DMS114 treated with DMSO at 0.1 percent for 48 hours (cell line): ENCODE data around the gene ADAMTS2.

Experiments
- DNase-seq: peaks from one replicate; lab custom pipeline; 2025; ENCODE audit not compliant: unreplicated experiment; lab: John Stamatoyannopoulos, UW

The ADAMTS2 gene

DNA sequence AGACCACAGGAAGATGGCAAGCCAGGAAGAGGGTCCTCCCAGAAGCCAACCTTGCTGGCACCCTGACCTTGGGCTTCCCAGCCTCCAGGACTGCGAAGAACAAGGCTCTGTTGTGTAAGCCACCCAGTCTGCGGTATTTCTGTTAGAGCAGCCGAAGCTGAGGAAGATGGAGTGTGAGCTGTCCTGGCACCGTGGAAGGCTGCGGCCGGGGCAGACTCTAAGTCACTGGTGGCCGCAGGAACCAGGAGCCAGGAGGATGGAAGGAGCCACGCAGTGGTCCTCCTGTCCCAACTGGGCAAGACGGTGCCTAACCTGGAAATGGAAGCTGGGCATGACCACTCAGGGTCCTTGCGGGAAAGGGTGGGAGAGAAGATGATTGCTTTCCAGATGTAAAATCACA is 196.0 kb downstream of the ADAMTS2 start:
- DNase-seq: no peak

GRCh38 chr5:179148703-179149170 is 196.5 kb downstream of the ADAMTS2 start:
- DNase-seq: no peak

- no peak for DNase-seq
These were observed 197.1 kb downstream of the ADAMTS2 start for GRCh38 chr5:179147991-179148702.

GRCh38 chr5:179146277-179146676 is 199.0 kb downstream of the ADAMTS2 start:
- DNase-seq: no peak

DNA sequence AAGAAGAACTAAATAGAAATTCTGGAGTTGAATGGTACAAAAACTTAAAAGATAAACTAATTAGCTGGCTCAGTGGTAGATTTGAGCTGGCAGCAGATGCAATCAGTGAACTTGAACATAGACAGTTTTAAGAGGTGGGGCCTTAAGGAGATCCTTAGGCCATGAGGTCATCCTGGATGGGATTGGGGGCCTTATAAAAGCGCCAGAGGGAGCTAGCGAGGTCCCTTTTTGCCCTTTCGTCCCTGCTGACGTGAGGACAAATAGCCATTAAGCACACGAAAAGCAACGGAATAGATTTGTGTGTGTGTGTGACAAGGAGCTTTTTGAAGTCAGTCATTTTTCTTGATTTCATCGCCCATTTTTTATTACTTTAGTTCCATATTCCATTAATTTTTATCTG is 201.8 kb downstream of the ADAMTS2 start:
- no peak for DNase-seq

DNA sequence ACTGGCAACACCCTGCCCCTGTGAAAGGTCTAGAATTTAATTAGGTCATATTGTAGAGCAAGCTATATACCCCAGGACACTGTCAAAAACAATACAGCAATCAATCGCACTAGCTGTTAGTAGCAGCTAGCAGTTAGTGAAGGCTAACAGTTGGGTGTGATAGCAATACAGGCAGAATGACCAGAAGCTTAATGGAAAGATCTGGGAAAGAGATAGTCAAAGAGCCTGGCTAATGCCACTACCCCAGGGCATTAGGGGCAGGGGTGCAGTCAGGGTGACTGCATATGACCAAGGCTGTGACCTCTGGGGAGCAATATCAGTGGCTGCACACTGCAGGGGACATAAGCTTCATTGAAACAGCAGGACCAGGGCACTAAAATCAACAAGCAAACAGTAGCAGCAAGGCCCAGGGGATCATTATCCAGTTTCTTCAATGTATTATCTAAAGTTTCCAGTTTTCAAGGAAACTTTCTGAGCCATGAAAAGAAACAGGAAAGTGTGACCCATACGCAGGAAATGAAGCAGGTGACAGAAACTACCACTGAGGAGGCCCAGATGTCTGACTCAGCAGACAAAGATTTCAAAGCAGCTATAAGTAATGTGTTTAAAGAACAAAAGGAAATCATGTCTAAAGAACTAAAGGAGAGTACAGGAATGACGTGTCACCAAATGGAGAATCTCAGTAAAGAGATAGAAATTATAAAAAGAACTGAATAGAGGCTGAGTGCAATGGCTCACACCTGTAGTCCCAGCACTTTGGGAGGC is 202.6 kb downstream of the ADAMTS2 start:
- no peak for DNase-seq

DNA sequence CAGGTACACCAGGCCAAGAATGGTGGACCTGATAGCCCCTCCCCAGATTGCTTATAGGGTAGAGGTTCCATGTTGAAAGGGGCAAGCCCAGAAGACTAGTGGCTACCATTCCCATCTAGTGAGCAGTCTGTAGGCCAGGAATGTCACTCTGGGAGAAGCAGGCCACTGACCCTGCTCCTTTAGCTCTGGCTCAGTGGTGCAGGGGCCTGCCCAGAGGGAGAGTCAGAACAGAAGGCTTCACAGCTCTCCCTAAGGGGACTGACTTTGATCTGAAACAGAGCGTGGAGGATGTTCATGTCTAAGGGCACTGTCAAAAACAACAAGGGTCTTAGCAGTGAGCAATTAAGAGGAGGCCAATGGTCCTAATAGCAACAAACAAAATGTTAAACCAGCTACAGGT is 203.4 kb downstream of the ADAMTS2 start:
- no peak for DNase-seq

GRCh38 chr5:179140293-179140692 is 205.0 kb downstream of the ADAMTS2 start:
- DNase-seq: no peak

DNA sequence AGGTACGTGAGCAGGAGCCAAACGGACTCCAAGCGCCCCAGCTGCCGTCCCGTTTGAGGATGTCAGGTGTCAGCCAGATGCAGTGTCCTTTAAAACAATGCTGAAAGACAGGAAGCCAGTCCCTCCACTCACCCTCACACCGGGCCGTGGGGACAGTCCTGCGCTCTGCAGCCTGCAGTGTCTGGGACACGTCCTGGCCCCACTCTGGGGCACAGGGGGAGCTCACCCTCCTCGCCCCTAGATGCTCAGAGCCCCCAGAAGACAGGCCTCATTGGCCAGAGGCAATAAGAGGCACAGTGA is 205.4 kb downstream of the ADAMTS2 start:
- DNase-seq: no peak

GRCh38 chr5:179139111-179139935 is 205.9 kb downstream of the ADAMTS2 start:
- DNase-seq: no peak

DNA sequence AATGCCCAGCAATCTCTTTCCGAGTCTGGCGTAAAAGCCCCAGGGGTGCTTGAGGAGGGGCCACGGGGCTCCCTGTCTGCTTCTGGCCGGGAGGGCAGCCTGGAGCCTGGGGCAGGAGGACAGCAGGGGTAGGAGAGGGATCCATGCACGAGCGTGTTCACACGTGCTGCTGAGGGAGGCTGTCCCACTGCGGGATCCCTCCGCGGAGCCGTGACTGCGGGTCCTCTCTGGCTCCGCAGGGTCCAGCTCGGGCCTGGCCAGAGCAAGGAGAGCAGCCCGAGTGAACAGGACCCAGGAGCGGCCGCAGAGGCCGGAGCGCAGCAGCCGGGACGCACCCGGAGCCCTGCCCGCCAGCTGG is 206.7 kb downstream of the ADAMTS2 start:
- no peak for DNase-seq

DNA sequence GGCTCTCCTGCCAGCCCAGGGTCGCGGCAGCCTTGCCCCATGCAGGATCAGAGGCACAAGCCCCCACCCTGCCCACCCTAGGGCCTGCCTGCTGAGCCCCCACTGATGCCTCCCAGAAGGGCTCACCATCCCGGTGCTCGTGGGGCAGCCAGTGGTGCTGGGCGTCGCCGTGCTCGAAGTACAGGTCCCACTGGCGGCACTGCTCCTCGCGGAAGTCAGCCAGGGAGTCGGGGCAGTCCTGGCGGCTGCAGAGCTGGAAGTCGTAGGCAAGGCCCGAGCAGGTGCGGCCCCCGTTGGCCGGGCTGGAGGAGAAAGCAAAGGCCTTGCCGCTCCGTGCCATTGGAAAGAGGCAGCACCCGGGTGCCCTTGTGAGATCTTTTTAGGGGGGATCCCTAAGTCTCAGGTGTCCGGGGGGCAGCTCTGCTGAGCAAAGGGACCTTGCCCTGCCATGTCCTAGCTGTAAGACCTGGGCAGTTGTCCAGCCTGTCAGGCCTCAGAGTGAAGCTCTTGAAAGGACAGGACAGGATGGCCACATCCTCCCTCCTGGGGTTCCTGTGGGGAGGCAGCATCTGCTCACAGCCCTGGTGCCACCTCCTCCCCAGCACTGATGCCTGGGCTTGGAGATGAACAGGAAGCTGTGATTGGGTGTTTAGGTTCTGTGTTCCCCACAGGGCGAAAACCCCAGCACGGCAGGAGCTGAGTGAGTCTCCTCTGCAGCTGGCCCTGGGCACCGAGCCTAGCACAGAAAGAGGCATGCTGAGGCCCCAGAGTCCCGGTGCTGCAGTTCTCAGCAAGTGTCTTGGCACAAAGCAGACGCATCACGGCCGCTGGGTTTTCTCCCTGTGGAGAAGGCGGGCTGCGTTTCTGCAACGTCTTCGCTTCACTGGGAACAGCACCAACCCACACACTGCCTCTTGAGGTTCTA is 207.4 kb downstream of the ADAMTS2 start:
- no peak for DNase-seq

DNA sequence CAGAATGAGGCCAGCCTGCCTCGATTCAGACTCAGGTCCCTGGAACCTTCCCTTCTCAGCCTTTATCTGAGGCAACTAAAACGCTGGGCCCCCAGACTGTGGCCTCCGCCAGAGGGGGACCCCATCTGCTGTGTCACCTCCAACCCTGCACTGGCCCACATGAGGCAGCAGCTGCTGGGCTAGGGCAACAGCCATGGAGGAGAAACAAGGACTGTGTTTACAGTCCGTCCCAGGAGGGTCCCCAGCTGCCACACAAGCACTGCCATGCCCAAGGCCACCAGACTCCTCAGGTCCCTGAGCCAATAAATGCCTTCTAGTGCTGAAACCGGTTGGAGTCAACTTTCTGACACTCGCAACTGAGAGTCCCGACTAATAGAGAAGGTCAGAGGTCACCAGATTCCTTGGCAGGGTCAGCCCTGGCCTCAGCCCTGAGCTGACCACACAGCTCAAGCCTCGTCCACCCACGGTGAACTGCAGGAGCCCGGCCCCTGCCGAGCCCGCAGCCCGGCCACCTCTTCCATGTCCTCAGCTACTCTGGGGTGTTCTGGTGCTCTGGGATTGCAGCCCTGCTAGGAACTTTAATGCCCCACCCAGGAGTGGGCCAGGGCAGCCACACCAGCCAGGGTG is 208.1 kb downstream of the ADAMTS2 start:
- no peak for DNase-seq

DNA sequence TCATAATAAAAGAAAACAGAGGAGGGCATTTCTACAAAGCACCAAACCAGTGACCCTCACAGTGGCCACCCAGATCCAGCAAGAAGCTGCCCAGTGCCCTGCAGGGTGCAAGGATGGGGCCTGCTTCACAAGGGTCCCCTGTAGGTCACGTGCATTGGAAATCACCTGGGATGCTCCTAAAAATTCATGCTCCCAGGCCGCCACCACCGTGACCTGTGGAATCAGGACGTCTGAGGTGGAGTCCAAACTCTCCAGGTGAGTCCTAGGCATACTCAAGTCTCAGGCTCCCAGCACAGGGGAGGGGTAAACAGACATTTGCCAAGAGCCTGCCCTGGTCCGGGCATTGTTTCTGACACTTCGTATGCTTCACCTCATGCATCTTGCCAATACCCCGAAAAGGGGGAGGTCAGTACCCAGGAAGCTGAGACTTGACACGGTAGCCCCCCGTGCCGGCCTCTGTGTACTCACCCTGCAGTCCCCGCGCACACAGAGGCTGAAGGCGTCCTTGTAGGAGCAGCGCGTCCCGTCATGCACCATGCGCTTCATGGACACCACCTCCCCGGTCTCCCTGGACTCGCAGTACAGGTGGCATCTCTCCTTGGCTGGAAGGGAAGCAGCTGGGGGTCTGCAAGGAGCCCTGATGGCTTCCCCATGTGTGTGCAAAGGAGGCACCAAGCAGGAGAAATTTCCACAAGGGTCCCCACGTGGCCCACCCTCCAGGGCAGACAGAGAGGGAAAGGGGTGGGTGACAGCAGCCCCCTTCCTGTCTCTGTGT is 209.6 kb downstream of the ADAMTS2 start:
- DNase-seq: no peak

DNA sequence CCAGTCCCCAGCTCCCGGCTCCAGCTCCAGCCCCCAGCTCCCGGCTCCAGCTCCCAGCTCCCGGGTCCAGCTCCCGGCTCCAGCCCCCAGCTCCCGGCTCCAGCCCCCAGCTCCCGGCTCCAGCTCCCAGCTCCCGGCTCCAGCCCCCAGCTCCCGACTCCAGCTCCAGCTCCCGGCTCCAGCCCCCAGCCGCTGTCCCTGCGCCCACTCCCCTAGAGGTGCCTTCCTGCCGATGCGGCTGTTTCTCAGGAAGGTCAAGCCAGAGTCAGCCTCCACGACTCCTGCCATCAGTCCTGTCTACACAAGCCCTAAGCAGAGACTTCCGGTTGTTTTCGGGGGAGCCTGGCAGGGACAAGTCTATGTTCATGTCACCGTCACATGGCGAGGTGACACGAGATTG is 210.3 kb downstream of the ADAMTS2 start:
- DNase-seq: no peak

- no peak for DNase-seq
These were observed 210.8 kb downstream of the ADAMTS2 start for GRCh38 chr5:179134511-179134910.

- DNase-seq: no peak
These were observed 212.5 kb downstream of the ADAMTS2 start for GRCh38 chr5:179132586-179133355.

DNA sequence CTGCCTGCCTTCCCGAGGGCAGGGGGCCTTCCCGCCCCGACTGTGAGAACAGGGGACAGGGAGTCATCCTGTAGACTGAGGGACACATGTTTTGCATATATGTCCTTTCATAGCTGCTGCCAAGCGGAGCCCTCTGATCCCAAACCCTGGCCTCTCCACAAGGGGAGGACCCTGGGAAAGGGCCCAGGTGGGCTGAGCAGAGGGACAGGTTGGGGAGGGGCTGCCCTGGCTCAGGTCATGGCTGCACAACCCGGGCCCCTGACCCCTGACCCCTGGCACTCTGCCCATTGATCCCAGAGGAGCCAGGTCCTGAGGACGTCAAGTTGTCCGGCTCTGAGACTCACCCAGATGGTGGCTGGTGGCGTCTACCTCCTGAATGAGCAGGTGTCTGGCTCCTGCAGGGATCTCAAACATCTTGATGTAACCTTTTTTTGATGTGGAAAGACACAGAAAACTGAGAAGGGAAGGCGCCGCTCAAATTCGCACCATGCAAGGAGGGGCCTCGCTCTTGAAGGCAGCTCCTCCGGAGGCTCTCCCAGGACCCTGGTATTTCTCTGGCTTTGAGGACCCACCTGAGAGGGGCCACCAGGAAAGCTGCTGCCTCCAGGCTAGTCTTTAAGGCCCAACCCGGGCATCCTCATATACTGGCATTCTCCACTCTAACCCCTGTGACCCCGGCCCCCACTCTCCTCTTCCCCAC is 213.2 kb downstream of the ADAMTS2 start:
- no peak for DNase-seq
